SU-DHL-6 (cell line): Measurements from ENCODE around the gene TMEM134.
"Not testable (repeated sequence)": the region's sequence is repeated elsewhere in the genome, so short reads cannot be mapped to it uniquely, and the experiment has no call there.

Experiments used
- H2AFZ ChIP-seq: fragments of 200-600 bp; sonication (generic); 2 replicates; pipeline ENCODE4 v1.6.1; 2014; ENCODE audit warnings: low read depth, mild to moderate bottlenecking, moderate library complexity, mixed read lengths, antibody characterized with exemption, low read length; ENCODE audit not compliant: severe bottlenecking
- H3F3A ChIP-seq: fragments of 200-600 bp; shearing (Covaris generic); 2 replicates; pipeline ENCODE4 v1.6.0; 2016; ENCODE audit warnings: antibody characterized with exemption, mild to moderate bottlenecking; ENCODE audit not compliant: insufficient read depth
- H3K27ac ChIP-seq: fragments of 200-600 bp; sonication (generic); 2 replicates; pipeline ENCODE4 v1.5.1; 2016; ENCODE audit warnings: low read depth, mild to moderate bottlenecking, low read length, moderate library complexity, mixed read lengths
- H3K27me3 ChIP-seq: fragments of 200-600 bp; sonication (generic), shearing (Covaris generic); 2 replicates; pipeline ENCODE4 v1.6.0; 2014; ENCODE audit warnings: mild to moderate bottlenecking, low read length
- H3K36me3 ChIP-seq: fragments of 200-600 bp; sonication (generic); 2 replicates; pipeline ENCODE4 v1.6.1; 2014; ENCODE audit warnings: mild to moderate bottlenecking, low read length, mixed read lengths
- H3K4me2 ChIP-seq: fragments of 300-600, 200-600 bp; shearing (Covaris generic), sonication (generic); 2 replicates; pipeline ENCODE4 v1.6.0; 2014; ENCODE audit warnings: low read length, low read depth, mild to moderate bottlenecking; ENCODE audit not compliant: poor library complexity, severe bottlenecking
- H3K4me3 ChIP-seq: fragments of 200-600 bp; sonication (generic); 2 replicates; pipeline ENCODE4 v1.5.1; 2014; ENCODE audit warnings: antibody characterized with exemption, low read length, mild to moderate bottlenecking, mixed read lengths; ENCODE audit not compliant: insufficient read depth, poor library complexity, severe bottlenecking
- H3K79me2 ChIP-seq: fragments of 200-600 bp; sonication (generic); 2 replicates; pipeline ENCODE4 v1.6.1; 2014; ENCODE audit warnings: mild to moderate bottlenecking, low read length, moderate library complexity; ENCODE audit not compliant: insufficient read depth
- H3K9ac ChIP-seq: fragments of 200-600 bp; sonication (generic); 2 replicates; pipeline ENCODE4 v1.7.0; 2014; ENCODE audit warnings: mild to moderate bottlenecking, low read length
- H3K9me2 ChIP-seq: fragments of 200-600 bp; sonication (generic); replicated peaks from 2 replicates; pipeline ENCODE4 v1.6.1; 2014; ENCODE audit warnings: low read length; ENCODE audit not compliant: insufficient read depth
- H3K9me3 ChIP-seq: fragments of 200-600 bp; sonication (generic); 2 replicates; pipeline ENCODE4 v1.6.1; 2014; ENCODE audit warnings: low read length, mixed read lengths; ENCODE audit not compliant: insufficient read depth
- H4K20me1 ChIP-seq: fragments of 200-600 bp; sonication (generic); 2 replicates; pipeline ENCODE4 v1.6.1; 2014; ENCODE audit warnings: low read depth, mild to moderate bottlenecking, antibody characterized with exemption, low read length, moderate library complexity, mixed read lengths
- EZH2phosphoT487 ChIP-seq: fragments of 200-600 bp; sonication (generic), shearing (Covaris generic); conservative IDR thresholded peaks from 2 replicates; pipeline ENCODE4 v1.6.1; 2018; ENCODE audit warnings: mild to moderate bottlenecking, antibody characterized with exemption, low read length, moderate library complexity, mixed read lengths
- TF ChIP-seq, protein P1 (sequence below): fragments of 200-600 bp; sonication (generic); IDR thresholded peaks from one replicate; pipeline ENCODE4 v1.5.1; 2017; ENCODE audit warnings: antibody characterized with exemption, mild to moderate bottlenecking, low read length, moderate library complexity; ENCODE audit not compliant: insufficient read depth, poor library complexity, severe bottlenecking

The TMEM134 gene

DNA sequence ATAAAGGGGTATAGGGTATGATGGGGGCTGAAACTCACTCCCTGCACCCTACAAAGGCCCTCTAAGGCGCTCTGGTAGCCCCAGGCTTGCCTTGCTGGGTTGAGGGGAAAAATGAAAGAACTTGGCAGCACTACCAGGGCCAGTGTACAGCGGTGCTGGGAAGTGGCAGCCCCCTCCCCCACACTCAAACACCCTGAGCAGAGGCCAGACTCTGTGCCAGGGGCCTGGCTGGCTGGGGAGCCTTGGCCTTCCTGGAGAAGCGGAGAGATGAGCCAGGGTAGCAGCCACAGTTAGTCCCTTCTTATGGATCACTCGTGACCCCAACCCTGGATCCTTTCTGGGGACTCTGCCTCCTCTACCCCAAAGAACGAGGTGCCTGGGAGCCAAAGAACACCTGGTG, 2.7 kb downstream of the TMEM134 start:
- Histone ChIP-seq H3K4me2 (peak overlapping the region; percentile 89), H4K20me1 (no peaks in the 10 kb centered on the region), H3K4me3 (peak overlapping the region; percentile 86), H3K9me2 (no peaks in the 10 kb centered on the region), H3K9me3 (no peaks in the 10 kb centered on the region), H3K79me2 (peaks cover 20% of the 10 kb centered on the region), H3F3A (peaks cover 44% of the 10 kb centered on the region), H3K27me3 (no peaks in the 10 kb centered on the region), H2AFZ (no peak overlapping the region), H3K36me3 (no peaks in the 10 kb centered on the region), H3K27ac (peak overlapping the region; percentile 94), H3K9ac (peak overlapping the region; percentile 96)
- no peak for TF ChIP-seq EZH2phosphoT487
- TF ChIP-seq, protein P1, sequence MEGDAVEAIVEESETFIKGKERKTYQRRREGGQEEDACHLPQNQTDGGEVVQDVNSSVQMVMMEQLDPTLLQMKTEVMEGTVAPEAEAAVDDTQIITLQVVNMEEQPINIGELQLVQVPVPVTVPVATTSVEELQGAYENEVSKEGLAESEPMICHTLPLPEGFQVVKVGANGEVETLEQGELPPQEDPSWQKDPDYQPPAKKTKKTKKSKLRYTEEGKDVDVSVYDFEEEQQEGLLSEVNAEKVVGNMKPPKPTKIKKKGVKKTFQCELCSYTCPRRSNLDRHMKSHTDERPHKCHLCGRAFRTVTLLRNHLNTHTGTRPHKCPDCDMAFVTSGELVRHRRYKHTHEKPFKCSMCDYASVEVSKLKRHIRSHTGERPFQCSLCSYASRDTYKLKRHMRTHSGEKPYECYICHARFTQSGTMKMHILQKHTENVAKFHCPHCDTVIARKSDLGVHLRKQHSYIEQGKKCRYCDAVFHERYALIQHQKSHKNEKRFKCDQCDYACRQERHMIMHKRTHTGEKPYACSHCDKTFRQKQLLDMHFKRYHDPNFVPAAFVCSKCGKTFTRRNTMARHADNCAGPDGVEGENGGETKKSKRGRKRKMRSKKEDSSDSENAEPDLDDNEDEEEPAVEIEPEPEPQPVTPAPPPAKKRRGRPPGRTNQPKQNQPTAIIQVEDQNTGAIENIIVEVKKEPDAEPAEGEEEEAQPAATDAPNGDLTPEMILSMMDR, result no peak

DNA sequence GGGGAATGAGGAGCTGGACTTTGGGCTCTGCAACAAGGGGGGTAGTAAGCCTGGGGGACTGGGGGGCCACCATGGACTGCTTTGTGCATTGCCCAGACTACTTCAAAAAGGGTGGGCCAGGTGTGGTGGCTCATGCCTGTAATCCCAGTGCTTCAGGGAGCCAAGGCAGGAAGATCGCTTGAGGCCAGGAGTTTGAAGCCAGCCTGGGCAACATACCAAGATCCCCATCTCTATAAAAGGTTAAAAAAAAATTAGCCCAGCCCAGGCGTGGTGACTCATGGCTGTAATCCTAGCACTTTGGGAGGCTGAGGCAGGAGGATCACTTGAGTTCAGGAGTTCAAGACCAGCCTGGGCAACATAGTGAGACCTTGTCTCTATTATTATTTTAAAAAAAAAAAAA, 3.5 kb downstream of the TMEM134 start:
- H3K9me3 ChIP-seq, H3K9me2 ChIP-seq, H3K27me3 ChIP-seq, H4K20me1 ChIP-seq, H2AFZ ChIP-seq, H3K36me3 ChIP-seq: not testable (repeated sequence)
- peak overlapping the region; percentile 99 for H3K9ac ChIP-seq
- H3K27ac ChIP-seq, result peak overlapping the region; percentile 94
- H3K79me2 ChIP-seq, result peaks cover 20% of the 10 kb centered on the region
- H3K4me2 ChIP-seq, result peak overlapping the region; percentile 89
- H3K4me3 ChIP-seq, result peak overlapping the region; percentile 63
- peaks cover 52% of the 10 kb centered on the region for H3F3A ChIP-seq

DNA sequence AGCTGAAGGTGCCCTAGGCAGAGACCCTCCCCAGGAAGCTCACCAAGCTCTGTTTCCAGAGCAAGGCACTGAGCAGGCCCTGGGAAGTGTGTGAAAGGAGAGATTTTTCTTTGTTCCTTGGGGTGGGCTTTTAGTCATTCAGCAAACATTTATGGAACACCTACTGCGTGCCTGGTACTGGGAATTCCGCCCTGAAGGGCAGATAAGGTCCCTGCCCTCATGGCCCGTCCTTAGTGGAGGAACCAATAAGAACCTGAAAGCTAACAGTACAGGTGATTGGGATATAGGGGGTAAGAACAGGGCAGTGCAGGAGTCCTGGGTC, 3.9 kb downstream of the TMEM134 start:
- H3K9me2 ChIP-seq, result no peaks in the 10 kb centered on the region
- H3F3A ChIP-seq, result peaks cover 56% of the 10 kb centered on the region
- H3K79me2 ChIP-seq, result peaks cover 20% of the 10 kb centered on the region
- TF ChIP-seq EZH2phosphoT487, result no peak
- TF ChIP-seq, protein P1, result no peak
- H3K27ac ChIP-seq, result peak overlapping the region; percentile 94
- no peaks in the 10 kb centered on the region for H3K9me3 ChIP-seq
- H3K36me3 ChIP-seq, result no peaks in the 10 kb centered on the region
- H4K20me1 ChIP-seq, result no peaks in the 10 kb centered on the region
- peak overlapping the region; percentile 99 for H3K9ac ChIP-seq
- H3K4me3 ChIP-seq, result peak overlapping the region; percentile 63
- no peaks in the 10 kb centered on the region for H3K27me3 ChIP-seq
- peak overlapping the region; percentile 89 for H3K4me2 ChIP-seq
- H2AFZ ChIP-seq, result no peak overlapping the region

DNA sequence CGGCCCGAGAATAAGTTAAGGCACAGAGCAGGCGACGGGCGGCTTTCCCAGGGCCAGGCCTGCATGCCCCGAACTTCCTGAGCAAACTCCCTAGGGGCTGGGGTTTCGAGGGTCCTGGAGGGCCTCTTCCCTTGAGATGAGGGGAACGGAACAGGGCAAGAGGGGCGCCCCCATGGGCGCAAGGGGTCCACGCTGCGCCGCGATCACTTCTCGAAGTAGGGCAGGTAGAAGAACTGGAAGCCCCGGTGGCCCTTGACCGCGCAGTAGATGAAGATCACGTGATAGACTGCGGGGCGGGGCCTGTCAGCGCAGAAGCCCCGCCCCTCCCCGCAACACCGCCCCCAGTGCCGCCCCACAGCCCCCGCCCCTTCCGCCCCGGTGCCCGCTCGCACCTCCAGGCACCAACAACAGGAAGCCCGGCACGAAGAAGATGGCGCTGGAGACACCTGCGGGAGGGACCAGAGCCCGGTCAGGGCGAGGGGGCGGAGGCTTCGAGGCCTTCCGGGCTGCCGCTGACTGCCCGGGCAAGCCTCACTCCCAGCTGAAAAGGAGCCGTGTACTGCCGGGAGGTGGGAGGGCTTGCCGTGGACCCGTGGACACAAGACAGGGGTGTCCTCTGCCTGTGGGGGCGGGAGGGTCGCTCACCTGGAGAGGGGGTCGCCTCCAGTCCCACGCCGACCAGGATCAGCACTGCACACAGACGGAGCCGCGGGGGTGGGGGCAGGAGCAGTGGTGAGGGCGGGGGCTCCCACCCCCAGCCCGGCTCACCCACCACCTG, 4.5 kb downstream of the TMEM134 start:
- Histone ChIP-seq H3F3A (peaks cover 61% of the 10 kb centered on the region), H3K36me3 (no peaks in the 10 kb centered on the region), H3K27ac (peak overlapping the region; percentile 94), H3K4me2 (peak overlapping the region; percentile 89), H3K79me2 (peaks cover 20% of the 10 kb centered on the region), H2AFZ (no peak overlapping the region), H3K27me3 (no peaks in the 10 kb centered on the region), H3K9me3 (no peaks in the 10 kb centered on the region), H3K9me2 (no peaks in the 10 kb centered on the region), H3K4me3 (peak overlapping the region; percentile 63), H3K9ac (peak overlapping the region; percentile 99), H4K20me1 (no peaks in the 10 kb centered on the region)
- TF ChIP-seq, protein P1, result no peak
- TF ChIP-seq EZH2phosphoT487, result no peak
